Activated CD4-positive, alpha-beta T cell treated with anti-CD3 and anti-CD28 coated beads for 1 hour (primary cell): Measurements from ENCODE around the gene CASP7.

Experiments
- DNase-seq: peaks from one replicate; pipeline ENCODE4 v3.0.0-alpha.2; 2020

CASP7 gene

DNA sequence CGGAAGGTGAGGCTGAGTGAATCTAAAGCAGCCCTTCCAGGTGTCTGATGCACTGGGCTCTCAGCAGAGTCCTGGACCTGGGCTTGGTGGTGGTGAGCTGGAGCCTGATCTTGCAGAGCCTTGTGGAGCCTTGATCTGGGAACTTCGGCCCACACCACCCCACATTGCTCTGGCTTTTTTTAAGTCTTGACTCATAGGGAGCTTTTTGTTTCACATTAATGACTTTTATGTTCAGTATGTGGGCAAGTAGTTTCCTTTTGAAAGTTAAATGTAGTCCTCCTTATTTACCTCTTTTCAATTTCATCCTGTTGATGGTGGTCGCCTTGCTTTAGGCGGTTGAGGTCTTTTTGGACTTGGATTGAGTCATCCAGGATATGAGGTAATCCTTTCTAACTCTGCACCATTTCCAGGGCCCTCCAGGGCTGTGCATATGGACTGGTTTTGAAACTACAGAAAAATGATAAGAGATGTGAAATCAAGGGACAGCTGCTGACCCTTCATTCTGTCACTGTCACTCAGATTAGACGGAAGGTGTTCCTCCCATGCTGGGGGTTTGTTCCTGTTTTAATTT, 12.9 kb upstream of the CASP7 start:
- DNase-seq = no peak

DNA sequence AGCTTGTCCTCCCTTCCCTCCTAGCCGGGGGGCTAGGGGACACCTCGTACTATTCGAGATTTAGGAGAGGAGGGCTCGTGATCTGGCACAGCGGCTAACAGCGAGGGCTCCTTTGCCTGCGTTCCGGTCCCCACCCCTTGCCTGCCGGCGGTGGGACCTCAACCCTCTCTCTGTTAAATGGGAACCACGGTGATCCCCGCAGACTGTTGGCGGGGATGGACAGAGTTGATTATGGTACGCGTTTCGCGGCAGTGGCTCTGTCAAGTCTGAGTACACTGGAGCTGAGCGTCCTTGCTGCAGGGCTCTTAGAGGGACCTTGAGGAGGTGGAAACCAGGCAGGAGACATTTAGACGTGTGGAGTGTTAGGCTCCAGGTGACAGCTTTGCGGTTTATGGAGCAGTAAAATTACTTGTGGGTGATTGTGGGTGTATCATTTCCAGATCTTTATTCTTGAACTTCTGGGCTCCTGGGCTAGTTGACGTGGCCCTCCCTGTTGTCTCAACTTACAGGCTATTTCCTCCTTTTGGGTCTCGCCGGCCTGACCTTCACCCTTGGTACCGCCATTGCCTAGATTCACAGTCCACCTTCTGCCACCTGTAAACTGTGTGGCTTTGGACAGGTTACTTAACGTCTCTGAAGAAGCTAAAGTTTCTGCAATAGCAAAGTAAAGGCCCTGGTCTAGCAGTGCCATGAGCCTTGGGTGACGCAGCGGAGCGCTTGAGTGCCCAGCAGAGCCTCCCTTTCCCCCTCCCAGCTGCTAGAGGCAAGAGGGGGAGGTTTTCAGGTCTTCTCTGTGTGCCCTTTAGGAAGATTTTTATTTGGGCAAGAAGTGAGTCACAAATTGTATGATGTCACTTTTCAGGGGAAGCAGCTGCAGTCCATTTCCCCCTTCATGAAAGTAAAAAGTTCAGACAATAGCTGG, 739 bp downstream of the CASP7 start:
- peak; percentile 17 for DNase-seq

DNA sequence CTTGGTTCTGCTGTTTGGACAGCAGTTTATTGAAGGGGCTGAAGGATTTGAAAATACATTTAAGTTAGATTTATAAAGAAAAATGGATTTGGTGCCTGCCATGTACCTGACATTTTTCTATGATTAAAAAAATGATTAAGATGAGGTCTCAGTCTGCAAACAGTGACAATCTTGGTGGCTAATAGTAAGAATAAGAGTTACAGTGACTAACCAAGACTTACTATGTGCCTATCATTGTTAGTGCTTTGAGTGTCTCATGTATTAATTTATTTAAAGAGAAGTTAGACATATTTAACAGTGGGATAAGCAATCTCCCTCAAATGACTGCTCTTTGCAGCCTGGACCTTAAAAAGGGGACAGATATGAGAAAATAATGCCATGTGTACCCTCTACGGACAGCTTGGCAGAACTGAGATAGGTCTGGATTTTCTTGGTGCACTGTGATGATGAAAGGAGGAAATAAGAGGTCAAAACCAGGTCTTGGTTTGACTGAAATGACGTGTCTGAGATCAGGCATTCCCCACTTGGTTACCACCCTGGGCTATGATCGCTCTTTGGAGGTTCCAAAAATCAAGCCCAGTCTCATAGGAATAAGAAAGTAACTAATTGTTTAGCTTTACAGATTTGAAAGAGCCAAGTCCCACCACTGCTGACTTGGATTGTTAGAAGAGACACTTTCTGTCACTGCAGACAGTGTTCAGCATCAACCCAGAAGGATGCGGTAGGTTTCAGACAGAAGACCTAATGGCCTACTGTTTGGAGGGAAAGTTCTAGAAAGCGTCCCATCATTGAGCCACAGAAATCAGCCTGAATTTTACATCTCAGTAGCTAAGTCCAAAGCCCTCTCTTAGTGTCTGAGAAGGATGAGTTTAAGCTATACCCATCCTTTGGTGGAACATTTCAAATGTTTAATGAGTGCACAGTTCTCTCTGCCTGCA, 2.1 kb downstream of the CASP7 start:
- no peak for DNase-seq

DNA sequence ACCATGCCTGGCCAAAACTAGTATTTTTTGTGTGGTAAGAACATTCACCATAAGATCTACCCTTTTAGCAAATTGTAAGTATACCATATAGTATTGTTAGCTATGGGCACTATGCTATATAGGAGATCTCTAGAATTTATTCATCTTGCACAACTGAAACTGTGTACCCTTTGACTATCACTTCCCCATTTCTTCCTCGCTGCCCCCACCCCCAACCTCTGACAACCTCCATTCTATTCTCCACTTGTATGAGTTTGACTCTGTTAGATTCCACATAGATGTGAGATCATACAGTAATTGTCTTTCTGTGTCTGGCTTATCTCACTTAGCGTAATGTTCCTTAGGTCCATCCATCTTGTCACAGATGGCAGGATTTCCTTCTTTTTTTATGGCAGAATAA, 3.6 kb downstream of the CASP7 start:
- DNase-seq = no peak

- no peak for DNase-seq
Observed at GRCh38 chr10:113686028-113686427, 6.3 kb downstream of the CASP7 start.

- DNase-seq = no peak
Observed at GRCh38 chr10:113687037-113687436, 7.3 kb downstream of the CASP7 start.

DNA sequence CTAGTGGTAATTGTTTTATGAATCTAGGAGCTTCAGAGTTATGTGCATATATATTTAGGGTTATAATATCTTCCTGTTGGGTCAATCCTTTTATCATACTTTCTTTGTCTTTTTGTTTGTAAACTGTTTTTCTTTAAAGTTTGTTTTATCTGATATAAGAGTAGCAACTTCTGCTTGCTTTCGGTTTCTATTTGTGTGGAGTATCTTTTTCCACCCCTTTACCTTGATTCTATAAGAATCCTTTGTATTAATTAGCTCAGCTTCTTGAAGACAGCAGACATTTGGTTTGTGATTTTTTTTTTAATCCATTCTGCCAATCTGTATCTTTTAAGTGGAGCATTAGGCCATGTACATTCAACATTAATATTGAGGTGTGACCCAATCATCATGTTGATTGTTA, 9.3 kb downstream of the CASP7 start:
- DNase-seq = no peak

- no peak for DNase-seq
Observed at GRCh38 chr10:113689574-113689973, 9.9 kb downstream of the CASP7 start.

DNA sequence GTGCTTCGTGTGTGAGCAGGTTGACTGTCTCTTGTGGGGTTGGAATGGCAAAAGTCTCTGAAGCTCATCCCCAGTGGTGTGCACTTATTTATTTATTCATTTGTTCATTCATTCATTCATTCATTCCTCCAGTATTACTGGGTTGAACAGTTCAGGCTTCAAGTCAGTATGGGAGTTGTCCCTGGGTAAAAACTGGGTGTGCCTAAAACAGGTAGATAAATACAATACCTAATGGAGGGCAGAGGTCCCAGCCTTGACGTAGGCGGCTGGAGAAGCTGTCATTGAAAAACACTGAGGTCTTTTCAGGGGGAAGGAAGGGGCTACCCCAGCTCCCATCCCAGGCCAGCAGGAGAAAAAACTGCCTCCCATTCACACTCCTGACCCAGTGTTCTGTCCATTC, 11.0 kb downstream of the CASP7 start:
- no peak for DNase-seq

DNA sequence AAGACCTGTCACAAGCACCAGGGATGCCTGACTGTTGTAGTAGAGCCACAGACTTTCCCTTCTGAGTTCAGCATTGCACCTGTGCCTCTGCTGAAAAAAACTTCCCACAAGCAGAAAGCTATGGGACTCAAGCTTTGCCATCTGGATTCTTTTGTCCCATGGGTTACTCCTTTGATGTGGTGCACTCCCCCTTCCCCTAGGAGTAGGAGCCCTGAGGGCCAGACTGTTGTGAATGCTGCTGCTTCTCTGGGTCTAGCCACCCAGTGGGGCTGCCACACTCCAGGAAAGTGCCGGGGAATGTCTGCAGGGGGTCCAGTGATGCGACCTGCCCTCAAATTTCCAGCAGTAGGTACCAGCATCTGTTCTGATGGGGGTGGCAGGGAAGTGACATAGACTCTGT, 11.7 kb downstream of the CASP7 start:
- no peak for DNase-seq

- DNase-seq = no peak
Observed at GRCh38 chr10:113692271-113692670, 12.6 kb downstream of the CASP7 start.

- DNase-seq = no peak
Observed at GRCh38 chr10:113693348-113693747, 13.6 kb downstream of the CASP7 start.

- DNase-seq = no peak
Observed at GRCh38 chr10:113695691-113696090, 16.0 kb downstream of the CASP7 start.

DNA sequence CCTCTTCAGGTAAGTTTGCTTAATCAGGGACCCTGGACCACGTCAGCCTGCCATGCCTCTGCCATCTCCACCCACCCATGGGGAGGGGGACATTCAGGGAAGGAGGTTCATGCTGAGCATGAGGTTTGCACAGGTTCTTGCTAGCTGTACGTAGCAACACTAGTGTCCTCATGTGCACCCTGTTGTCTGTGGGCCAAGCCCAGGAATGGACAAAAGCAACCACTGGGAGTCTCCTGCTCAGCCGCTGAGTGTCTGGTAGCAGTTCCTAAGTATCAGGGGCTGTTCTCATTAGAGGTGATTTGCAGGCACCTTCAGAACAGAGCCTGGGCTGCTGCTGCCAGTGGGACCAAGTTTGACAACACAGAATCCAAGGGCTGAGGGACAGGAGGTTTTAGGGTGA, 17.9 kb downstream of the CASP7 start:
- no peak for DNase-seq

- no peak for DNase-seq
Observed at GRCh38 chr10:113704637-113705343, 25.1 kb downstream of the CASP7 start.

DNA sequence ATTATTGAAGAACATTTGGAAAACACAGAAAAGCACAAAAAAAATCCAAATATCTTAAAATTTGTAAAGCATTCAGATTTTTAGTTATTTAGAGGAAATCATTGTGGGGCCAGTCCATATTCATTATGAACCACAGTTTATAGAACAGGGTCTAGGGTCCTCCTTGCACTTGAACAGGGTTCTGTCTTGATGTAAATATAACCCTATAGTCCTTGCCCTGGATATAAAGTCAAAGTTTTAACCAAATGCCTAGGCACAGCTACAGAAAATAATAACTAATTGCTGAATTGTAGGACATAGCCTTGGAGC, 25.6 kb downstream of the CASP7 start:
- DNase-seq = no peak

DNA sequence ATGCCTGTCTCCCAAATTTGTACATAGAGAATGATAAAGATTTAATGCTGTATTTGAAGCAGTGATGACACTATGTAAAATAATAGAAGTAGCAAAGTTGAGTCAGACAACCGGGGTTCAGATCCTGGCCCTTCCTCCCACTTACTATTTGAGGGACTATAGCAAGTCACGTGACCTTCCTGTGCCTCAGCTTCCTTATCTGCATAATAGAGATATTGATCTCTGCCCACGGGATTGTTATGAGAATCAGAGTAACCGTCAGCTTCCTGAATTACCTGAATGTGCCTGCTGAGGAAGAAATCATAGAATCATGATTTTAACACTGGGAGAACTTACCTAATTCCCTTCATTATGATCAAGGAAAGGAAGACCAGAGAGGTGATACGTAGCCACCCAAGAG, 26.9 kb downstream of the CASP7 start:
- DNase-seq = no peak

DNA sequence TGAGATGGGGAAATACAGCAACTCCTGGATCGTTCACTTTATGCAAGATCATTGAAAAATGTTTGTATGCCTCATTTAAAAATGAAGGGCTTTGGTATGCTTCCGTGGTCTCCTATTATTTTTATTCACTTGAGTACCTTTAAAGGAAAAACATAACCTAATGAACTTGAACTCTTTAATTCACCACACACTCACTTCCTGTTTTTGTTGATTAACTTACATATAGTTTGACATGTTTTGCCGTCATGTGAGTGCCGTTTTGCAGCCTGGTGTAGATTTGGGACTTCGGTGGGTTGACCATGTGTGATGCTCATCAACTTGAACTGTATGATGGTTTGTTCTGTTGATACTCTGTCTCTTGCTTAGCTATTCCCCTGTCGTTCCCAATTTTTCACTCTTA, 28.9 kb downstream of the CASP7 start:
- no peak for DNase-seq

GRCh38 chr10:113709221-113709838, 29.6 kb downstream of the CASP7 start:
- DNase-seq = no peak

- DNase-seq = no peak
Observed at GRCh38 chr10:113711142-113711541, 31.4 kb downstream of the CASP7 start.

DNA sequence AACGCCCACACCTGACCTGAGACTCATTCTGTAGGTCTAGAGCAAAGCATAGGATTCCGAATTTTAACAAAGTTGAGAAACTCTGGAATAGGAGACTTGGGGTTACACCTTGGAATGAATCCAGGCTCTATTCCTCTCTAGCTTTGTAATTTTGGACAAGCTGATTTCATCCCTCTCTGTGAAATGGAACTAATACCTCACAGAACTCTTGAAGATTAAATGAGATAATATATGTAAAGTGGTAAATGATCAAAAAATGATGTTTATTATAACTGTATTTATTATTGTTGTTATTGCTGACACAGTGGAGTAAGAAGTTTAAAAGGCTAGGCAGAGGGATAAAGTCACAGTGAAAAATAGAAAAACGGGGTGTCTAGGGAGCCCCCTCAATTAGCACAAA, 32.3 kb downstream of the CASP7 start:
- DNase-seq = no peak
